Adipocyte (in vitro differentiated cells): ENCODE results near the gene PPM1F.

Experiments
- DNase-seq: peaks from one replicate; pipeline ENCODE4 v3.0.0-alpha.2; 2015; ENCODE audit warnings: low read depth
- H3K27me3 ChIP-seq: replicated peaks from 2 replicates; pipeline ENCODE4 v1.7.0; 2013; ENCODE audit warnings: mild to moderate bottlenecking, low read length, moderate library complexity; ENCODE audit not compliant: control insufficient read depth, insufficient read depth
- H3K36me3 ChIP-seq: 2 replicates; pipeline ENCODE4 v1.7.0; 2013; ENCODE audit warnings: low read length, mild to moderate bottlenecking, moderate library complexity; ENCODE audit not compliant: control insufficient read depth, insufficient read depth, severe bottlenecking
- H3K4me1 ChIP-seq: 2 replicates; pipeline ENCODE4 v1.7.0; 2013; ENCODE audit warnings: mild to moderate bottlenecking, low read length, moderate library complexity; ENCODE audit not compliant: control insufficient read depth, insufficient read depth
- H3K4me3 ChIP-seq: 2 replicates; pipeline ENCODE4 v1.7.0; 2013; ENCODE audit warnings: mild to moderate bottlenecking, low read length, moderate library complexity
- H3K9ac ChIP-seq: 2 replicates; pipeline ENCODE4 v1.7.0; 2013; ENCODE audit warnings: mild to moderate bottlenecking, low read length, moderate library complexity
- H3K9me3 ChIP-seq: 2 replicates; pipeline ENCODE4 v1.7.0; 2013; ENCODE audit warnings: mild to moderate bottlenecking, low read length, moderate library complexity; ENCODE audit not compliant: control insufficient read depth

Gene PPM1F

DNA sequence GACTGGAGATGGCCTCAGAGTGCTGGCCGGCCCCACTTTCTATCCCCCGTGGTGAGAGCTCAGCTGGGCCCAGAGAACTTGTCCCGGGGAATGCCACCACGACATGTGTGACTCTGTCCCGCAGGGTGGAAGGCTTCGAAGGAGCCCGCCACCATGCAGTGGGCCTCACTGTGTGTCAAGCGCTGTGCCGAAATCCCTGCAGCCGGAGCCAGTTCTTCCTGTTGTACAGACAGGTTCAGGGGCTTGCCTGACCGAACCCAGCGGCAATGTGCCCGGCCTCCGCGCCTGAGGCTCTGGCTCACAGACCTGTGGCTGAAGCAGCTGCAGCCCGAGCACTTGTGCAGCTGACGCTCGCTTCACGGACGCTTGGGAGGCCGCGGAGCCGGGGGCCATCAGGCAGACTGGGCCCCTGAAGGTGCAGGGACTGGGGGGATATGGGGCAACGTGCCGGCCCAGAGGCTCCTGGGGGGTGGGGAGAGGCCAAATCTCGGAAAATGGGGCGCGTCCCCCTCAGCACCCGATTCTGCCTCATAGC lies 650 bp downstream of the PPM1F start:
- Histone ChIP-seq H3K36me3 (no peaks in the 10 kb centered on the region), H3K27me3 (no peaks in the 10 kb centered on the region), H3K9ac (peak overlapping the region; percentile 87), H3K4me1 (peaks cover 22% of the 10 kb centered on the region), H3K4me3 (peak overlapping the region; percentile 82), H3K9me3 (no peaks in the 10 kb centered on the region)
- DNase-seq: peak; percentile 65

DNA sequence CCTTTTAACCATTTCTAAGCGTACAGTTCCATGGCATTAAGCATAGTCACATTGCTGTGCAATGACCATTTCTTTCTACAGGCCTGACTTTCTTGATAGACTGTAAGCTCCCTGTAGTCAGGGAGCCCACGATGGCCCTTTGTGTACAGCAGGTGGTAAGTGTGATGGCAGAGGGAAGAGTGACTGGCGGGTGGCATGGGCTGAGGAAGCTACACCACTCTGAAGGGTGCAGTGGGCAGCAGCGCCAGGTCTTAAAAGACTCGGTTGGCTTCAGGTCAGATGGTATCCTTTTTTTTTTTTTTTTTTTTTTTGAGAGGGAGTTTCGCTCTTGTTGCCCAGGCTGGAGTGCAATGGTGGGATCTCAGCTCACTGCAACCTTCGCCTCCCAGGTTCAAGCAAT lies 1.6 kb downstream of the PPM1F start:
- Histone ChIP-seq H3K9ac (no peak overlapping the region), H3K36me3 (peaks cover under 1% of the 10 kb centered on the region), H3K4me1 (peaks cover 27% of the 10 kb centered on the region), H3K27me3 (no peaks in the 10 kb centered on the region), H3K4me3 (no peak overlapping the region), H3K9me3 (no peaks in the 10 kb centered on the region)
- no peak for DNase-seq

DNA sequence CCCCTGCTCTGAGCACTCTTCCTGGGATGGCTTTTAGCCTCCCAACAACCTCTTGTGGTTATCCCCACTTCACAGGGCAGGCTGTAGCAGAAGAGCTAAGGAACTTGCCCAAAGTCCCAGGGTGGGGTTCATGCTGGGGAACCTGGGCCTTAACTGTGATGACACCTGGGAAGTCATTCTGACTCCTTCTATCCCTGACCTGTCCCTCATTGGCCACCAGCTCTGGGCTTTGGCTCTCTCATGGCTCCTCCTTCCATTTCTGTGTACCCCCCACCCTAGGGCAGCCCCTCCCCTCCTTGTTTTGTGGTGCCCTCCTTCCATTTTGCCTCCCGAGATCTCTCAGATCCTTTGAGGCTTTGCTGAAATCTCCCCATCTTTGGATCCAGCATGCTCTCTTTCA lies 2.7 kb downstream of the PPM1F start:
- DNase-seq: no peak
- Histone ChIP-seq H3K36me3 (peaks cover 11% of the 10 kb centered on the region), H3K4me3 (no peak overlapping the region), H3K4me1 (peaks cover 27% of the 10 kb centered on the region), H3K27me3 (no peaks in the 10 kb centered on the region), H3K9me3 (no peaks in the 10 kb centered on the region), H3K9ac (no peak overlapping the region)

DNA sequence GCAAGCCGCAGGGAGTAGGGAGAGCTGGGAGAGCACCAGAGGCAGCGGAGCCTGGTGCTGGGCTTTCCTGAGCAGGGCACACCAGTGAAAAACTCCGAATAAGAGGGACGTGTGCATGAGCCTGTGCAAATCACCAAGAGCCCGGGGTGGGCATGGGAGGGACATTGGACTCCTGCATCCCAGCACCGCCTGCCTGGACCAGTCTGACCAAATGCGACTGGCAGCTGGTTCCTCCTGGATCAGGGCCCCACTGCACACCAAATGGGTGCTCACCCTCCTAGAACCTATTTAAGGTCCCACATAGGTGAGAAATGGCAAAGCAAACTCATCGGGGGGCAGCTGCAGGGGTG lies 3.1 kb downstream of the PPM1F start:
- DNase-seq: no peak
- Histone ChIP-seq H3K27me3 (no peaks in the 10 kb centered on the region), H3K9me3 (no peaks in the 10 kb centered on the region), H3K36me3 (peaks cover 15% of the 10 kb centered on the region), H3K4me3 (no peak overlapping the region), H3K4me1 (peaks cover 27% of the 10 kb centered on the region), H3K9ac (no peak overlapping the region)

DNA sequence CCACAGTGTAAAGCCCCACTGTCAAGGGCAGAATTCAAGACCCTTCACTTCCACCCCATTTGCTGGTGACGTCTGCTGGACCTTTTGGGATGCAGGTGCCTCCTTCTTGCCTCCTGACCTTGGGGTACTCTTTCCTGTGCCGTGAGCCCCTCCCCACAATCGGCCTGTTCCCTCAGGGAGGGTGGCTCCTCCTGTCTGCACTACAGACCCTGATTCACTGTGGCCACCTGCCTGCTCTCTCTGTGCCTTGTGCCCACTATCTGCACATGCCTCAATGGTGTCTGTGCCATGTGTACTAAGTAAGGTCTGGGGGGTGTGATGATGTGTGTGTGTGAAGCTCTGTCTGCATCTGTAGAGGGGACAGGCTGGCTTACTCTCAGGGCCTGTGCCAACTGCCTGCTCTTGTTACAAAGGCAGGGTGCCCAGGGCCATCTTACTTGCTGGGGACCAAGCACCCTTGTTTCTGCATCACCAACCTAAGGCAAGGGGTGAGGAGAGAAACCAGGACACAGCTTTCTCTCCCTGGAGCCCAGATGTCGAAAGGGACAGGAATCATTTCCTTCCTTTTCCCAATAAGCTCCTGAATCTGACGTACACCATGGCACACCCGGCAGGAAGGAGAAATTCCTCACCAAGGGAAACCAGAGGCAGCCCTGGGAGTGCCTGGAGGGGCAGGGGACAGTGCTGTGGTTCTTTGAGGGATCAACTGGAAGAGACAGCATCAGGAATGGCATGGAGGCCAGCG lies 3.7 kb downstream of the PPM1F start:
- no peak for DNase-seq

DNA sequence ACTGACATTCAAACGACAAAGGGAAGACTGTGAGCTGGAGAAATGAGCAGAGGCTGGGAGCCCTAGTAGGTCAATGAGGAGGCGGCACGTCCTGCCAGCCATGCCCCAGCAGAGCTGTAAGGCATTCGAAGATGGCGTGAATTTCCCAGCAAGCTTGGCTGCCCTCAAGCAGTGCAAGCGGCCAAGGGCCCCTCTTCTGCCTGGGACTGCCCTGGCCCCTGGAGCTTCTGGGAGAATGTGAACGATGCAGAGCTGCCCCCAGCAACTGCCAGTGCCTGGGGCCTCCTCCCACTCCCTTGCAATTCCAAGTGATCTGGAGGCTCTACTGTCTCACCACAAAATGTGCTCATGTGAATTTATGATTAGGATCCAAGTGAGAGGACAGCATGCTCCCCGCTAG lies 4.3 kb downstream of the PPM1F start:
- Histone ChIP-seq H3K4me3 (no peak overlapping the region), H3K4me1 (peaks cover 27% of the 10 kb centered on the region), H3K27me3 (no peaks in the 10 kb centered on the region), H3K9me3 (no peaks in the 10 kb centered on the region), H3K36me3 (peaks cover 22% of the 10 kb centered on the region), H3K9ac (no peak overlapping the region)
- no peak for DNase-seq

More for the DNA sequence above, 3.7 kb downstream of the PPM1F start:
- Histone ChIP-seq H3K9ac (no peak overlapping the region), H3K9me3 (no peaks in the 10 kb centered on the region), H3K4me3 (no peak overlapping the region), H3K4me1 (peaks cover 27% of the 10 kb centered on the region), H3K36me3 (peaks cover 20% of the 10 kb centered on the region), H3K27me3 (no peaks in the 10 kb centered on the region)

DNA sequence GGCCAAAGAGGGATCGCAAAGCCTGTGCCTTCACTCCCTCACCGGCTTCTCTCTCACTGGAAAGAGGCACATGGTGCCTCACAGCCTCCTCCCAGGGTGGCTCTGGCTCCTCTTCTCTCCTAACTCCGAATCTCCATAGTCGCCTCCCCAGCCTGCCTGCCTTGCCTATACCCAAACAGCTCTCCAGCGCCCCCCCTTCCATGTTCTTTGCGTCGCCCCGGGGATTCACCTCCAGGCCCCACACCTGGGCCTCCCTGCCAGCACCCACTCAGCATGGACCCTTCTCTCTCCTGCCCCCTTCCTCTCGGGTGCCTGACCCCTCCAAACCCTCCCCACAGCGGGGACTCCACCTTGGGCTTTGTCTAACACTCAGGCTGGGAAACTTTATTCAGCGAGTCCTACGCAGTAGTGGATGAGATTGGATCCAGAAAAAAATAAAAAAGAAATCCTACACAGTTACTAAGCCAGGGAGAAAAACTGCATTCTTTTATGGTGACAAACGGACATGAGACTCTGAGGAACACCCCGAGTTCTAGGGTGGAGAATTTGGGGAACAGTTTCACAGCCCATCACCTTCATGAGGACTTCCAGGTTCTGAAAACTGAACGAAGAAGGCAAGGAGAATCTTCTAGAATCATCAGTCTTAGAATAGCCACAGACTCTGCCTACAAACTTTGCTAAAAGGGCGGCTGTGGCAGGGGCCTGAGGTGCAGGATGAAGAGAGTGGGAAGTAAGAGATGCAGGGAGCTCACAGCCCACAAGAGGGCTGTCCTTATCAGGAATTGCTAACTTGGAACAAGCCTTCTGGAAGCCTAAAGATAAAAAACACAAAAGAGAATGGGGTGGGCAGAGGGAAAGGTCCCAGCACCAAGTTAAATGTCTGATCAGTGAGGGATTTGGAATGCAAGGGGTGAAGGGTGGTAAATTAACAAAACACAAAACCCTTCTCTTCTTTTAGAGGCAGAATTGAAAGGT lies 5.3 kb downstream of the PPM1F start:
- H3K4me3 ChIP-seq: peak overlapping the region; percentile 31
- peak overlapping the region; percentile 70 for H3K9ac ChIP-seq
- H3K9me3 ChIP-seq: no peaks in the 10 kb centered on the region
- peak; percentile 71 for DNase-seq
- peaks cover 22% of the 10 kb centered on the region for H3K36me3 ChIP-seq
- H3K4me1 ChIP-seq: peaks cover 37% of the 10 kb centered on the region
- H3K27me3 ChIP-seq: no peaks in the 10 kb centered on the region

DNA sequence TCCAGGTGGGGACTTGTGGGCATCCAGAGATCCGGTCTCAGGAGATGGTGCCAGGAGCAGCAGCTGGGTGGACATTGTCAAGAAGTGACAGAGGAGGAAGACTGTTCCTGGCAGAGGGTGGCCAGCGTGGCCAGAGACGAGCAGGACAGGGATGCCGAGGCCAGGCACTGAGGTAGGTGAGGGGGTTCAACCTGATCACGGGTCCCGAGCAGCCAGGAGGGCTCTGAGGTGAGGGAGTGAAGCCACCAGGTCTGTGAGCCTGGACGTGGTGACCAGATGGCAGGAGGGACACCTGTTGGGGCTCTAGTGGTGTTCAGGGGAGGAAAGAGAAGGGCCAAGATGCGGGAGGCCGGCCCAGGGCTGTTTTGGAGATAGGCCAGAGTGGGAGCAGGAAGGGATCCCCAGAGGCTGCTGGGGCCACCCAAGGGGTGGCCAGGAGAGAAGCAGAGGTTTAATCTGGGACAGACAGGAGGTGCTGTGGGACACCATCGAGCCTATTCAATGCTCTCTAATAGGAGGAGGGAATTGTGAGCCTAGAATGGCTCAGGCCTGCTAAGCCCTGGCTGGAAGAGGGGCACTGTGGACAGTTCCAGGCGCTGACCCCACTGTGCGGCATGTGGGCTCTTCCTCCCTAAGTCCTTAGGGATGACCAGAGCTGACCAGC lies 6.3 kb downstream of the PPM1F start:
- DNase-seq: peak; percentile 4
- Histone ChIP-seq H3K36me3 (peaks cover 22% of the 10 kb centered on the region), H3K9me3 (no peaks in the 10 kb centered on the region), H3K9ac (peak overlapping the region; percentile 70), H3K4me1 (peaks cover 39% of the 10 kb centered on the region), H3K27me3 (no peaks in the 10 kb centered on the region), H3K4me3 (no peak overlapping the region)

DNA sequence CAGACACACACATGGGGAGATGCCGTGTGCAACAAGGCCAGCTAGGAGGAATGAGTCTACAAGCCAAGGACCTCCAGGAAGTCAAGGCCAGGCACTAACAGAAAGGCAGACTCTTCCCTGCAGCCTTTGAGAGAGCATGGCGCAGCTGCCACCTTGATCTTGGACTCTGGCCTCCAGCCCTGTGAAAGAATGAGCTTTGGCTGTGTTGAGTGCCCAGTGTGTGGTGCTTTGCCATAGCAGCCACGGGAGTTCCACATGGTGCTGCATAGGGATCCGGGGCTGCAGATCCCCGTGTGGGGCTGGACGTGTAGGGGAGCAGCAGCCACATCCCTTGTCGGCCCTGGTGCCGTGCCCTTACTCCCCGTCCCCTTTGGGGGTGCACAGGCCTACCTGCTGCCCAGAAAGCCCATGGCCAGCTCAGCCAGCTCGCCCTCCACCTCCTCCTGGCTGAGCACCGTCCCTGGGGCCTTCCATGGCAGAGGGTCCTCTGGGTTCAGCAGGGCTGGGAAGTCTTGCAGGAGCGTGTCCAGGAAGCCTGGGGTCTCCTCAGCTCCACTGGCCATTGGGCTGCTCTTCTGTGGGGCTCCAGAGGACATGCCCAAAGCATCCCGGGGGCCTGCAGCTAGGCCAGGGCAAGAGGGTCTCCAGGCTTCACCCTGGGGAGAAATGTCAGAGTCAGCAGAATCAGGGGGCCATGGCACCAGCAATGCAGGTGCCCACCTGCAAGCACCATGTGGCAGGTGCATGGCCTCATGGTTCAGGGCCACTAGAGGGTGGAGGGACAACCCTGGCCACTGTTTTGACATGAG lies 7.0 kb downstream of the PPM1F start:
- peaks cover 39% of the 10 kb centered on the region for H3K4me1 ChIP-seq
- peaks cover 22% of the 10 kb centered on the region for H3K36me3 ChIP-seq
- DNase-seq: no peak
- H3K9ac ChIP-seq: no peak overlapping the region
- H3K27me3 ChIP-seq: no peaks in the 10 kb centered on the region
- H3K4me3 ChIP-seq: no peak overlapping the region
- no peaks in the 10 kb centered on the region for H3K9me3 ChIP-seq

DNA sequence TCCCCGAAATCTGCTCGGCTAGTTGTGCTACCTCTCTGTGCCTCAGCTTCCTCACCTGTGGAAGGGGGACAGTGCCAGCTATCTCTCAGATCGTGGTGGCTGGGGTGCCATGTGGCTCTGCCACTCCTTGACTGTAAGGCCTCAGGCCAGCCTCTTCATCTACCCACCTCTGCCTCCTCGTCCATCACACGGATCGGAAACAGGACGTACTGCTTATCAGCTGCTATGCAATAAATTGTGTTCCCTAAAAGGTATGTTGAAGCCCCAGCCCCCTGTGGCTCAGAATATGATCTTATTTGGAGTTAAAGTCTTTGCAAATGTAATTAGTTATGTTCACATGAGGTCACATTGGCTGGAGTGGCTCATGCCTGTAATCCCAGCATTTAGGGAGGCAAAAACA lies 7.8 kb downstream of the PPM1F start:
- DNase-seq: no peak
- no peak overlapping the region for H3K9ac ChIP-seq
- H3K27me3 ChIP-seq: no peaks in the 10 kb centered on the region
- H3K9me3 ChIP-seq: no peaks in the 10 kb centered on the region
- H3K4me3 ChIP-seq: no peak overlapping the region
- H3K4me1 ChIP-seq: peaks cover 44% of the 10 kb centered on the region
- H3K36me3 ChIP-seq: peaks cover 22% of the 10 kb centered on the region
